Tibial nerve (tissue), 4 donors: ENCODE data around the gene HLA-E.

Experiments
- EP300 ChIP-seq, 2 donors: sonication (generic); formaldehyde crosslinking; IDR thresholded peaks; one replicate each; pipeline ENCODE4 v1.6.1; 2017; ENCODE audit warnings: antibody characterized with exemption in 2 of 2, mild to moderate bottlenecking in 1 of 2
- POLR2A ChIP-seq, 2 donors: fragments of 450-650 bp; IDR thresholded peaks; one replicate each; pipeline ENCODE4 v1.6.1; 2017; ENCODE audit warnings: antibody characterized with exemption in 2 of 2, mild to moderate bottlenecking in 2 of 2, moderate library complexity in 2 of 2
- TF ChIP-seq, protein P1 (sequence below), 5 experiments: fragments of 200-600 bp in 3 of 5; fragments of 450-650 bp in 2 of 5; sonication (generic) in 3 of 5; IDR thresholded peaks; one replicate each; pipeline ENCODE4 v1.5.1; 2016 to 2019; ENCODE audit warnings: antibody characterized with exemption in 5 of 5, mild to moderate bottlenecking in 3 of 5, moderate library complexity in 2 of 5

DNA sequence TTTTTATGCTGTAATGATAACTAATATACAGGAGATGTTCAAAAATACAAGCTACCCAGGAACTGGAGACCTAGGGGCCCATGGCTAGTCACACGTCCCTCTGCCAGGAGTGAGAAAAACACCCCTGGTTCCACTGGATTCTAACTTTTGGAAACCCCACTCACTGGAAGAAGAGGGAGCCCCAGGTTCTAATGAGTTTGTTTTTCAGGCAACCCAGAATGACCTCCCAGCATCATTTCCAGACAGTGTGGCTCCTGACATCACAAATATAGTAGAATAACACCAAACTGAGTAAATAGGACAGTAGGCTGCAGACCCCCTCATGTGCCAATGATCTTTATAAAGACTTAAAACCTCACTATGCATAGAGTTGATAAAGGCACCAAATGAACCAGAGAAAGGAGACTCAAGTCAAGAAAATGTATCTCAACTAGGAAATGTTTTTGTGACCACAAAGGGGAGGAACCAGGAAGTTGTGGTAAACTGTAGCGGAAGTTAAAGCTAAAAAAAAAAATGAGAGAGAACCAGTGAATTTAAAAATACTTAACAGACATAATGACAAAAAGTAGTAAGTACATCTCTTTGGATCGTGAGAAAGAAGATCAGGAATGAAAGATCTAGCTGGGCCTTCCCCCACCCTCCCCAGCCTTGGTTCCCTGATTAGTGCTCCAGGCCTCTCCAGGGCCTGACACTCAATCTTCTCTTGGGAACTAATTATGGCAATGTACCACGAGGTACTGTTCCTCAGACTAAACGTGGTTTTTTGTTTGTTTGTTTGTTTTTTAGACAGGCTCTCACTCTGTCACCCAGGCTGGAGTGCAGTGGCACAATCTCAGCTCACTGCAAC, 19.8 kb downstream of the HLA-E start:
- TF ChIP-seq, protein P1, sequence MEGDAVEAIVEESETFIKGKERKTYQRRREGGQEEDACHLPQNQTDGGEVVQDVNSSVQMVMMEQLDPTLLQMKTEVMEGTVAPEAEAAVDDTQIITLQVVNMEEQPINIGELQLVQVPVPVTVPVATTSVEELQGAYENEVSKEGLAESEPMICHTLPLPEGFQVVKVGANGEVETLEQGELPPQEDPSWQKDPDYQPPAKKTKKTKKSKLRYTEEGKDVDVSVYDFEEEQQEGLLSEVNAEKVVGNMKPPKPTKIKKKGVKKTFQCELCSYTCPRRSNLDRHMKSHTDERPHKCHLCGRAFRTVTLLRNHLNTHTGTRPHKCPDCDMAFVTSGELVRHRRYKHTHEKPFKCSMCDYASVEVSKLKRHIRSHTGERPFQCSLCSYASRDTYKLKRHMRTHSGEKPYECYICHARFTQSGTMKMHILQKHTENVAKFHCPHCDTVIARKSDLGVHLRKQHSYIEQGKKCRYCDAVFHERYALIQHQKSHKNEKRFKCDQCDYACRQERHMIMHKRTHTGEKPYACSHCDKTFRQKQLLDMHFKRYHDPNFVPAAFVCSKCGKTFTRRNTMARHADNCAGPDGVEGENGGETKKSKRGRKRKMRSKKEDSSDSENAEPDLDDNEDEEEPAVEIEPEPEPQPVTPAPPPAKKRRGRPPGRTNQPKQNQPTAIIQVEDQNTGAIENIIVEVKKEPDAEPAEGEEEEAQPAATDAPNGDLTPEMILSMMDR (IDR thresholded peaks at IDR 0.05): no peak
- no peak for TF ChIP-seq POLR2A (IDR thresholded peaks at IDR 0.05)
- no peak for TF ChIP-seq EP300 (IDR thresholded peaks at IDR 0.05)
